WTC11 (cell line): ENCODE results near the gene TNFRSF14. TPM values are rescaled to one million over a fixed set of nuclear protein-coding genes. Genes with fewer than 3 reads are reported as not detected.

Experiments used
- ATAC-seq: fragments of 200-7000 bp; cut with Tn5 transposase; 2 replicates; pipeline ENCODE4 v1.10.0; 2021; ENCODE audit warnings: mild to moderate bottlenecking, moderate library complexity
- CTCF ChIA-PET: fragments of 300-600 bp; sonication (Branson Sonifier 250); formaldehyde crosslinking; loops from one replicate; lab custom pipeline; 2021; ENCODE audit warnings: antibody characterized with exemption; lab: Charles Lee
- POLR2A ChIA-PET: fragments of 350-600 bp; sonication (Branson Sonifier 250); formaldehyde crosslinking; loops from one replicate; lab custom pipeline; 2021; ENCODE audit warnings: antibody characterized with exemption; lab: Charles Lee
- DNase-seq: peaks from one replicate; pipeline ENCODE4 v3.0.0; 2021; ENCODE audit warnings: low spot score
- H3K27ac Mint-ChIP-seq: 2 replicates; pipeline ENCODE4 v1.8.0; 2021; ENCODE audit warnings: mixed read lengths
- H3K27me3 Mint-ChIP-seq: 2 replicates; pipeline ENCODE4 v1.8.0; 2021; ENCODE audit warnings: low read depth, mild to moderate bottlenecking, moderate library complexity, mixed read lengths
- H3K36me3 Mint-ChIP-seq: 2 replicates; pipeline ENCODE4 v1.8.0; 2021; ENCODE audit warnings: mixed read lengths
- H3K4me1 Mint-ChIP-seq: 2 replicates; pipeline ENCODE4 v1.8.0; 2022; ENCODE audit warnings: mixed read lengths
- H3K4me3 Mint-ChIP-seq: 2 replicates; pipeline ENCODE4 v1.8.0; 2021; ENCODE audit warnings: mild to moderate bottlenecking, moderate library complexity, mixed read lengths
- H3K9me3 Mint-ChIP-seq: 2 replicates; pipeline ENCODE4 v1.8.0; 2021; ENCODE audit warnings: mixed read lengths
- ETV6 ChIP-seq: sonication (generic); formaldehyde crosslinking; IDR thresholded peaks from 2 replicates; pipeline ENCODE4 v1.8.1; 2022; ENCODE audit warnings: mild to moderate bottlenecking, missing genetic modification reagents
- NR1H2 ChIP-seq: sonication (generic); formaldehyde crosslinking; IDR thresholded peaks from 2 replicates; pipeline ENCODE4 v1.9.0; 2021; ENCODE audit warnings: mild to moderate bottlenecking, moderate library complexity, missing genetic modification reagents
- NR2C2 ChIP-seq: sonication (generic); formaldehyde crosslinking; IDR thresholded peaks from 2 replicates; pipeline ENCODE4 v1.8.0; 2022; ENCODE audit warnings: mild to moderate bottlenecking, missing genetic modification reagents
- NR3C1 ChIP-seq: sonication (generic); formaldehyde crosslinking; conservative IDR thresholded peaks from 2 replicates; pipeline ENCODE4 v1.8.1; 2023; ENCODE audit warnings: low read depth, mild to moderate bottlenecking, missing genetic modification reagents
- RORB ChIP-seq: fragments of 250-450 bp; sonication (Bioruptor Pico); IDR thresholded peaks from 2 replicates; pipeline ENCODE4 v1.9.0; 2021; ENCODE audit warnings: mild to moderate bottlenecking
- ZNF121 ChIP-seq: sonication (generic); formaldehyde crosslinking; IDR thresholded peaks from 2 replicates; pipeline ENCODE4 v1.8.0; 2023; ENCODE audit warnings: missing genetic modification reagents
- ZNF232 ChIP-seq: sonication (generic); formaldehyde crosslinking; IDR thresholded peaks from 2 replicates; pipeline ENCODE4 v1.8.0; 2022; ENCODE audit warnings: mild to moderate bottlenecking, missing genetic modification reagents
- total RNA-seq: library from RNA; stranded (reverse); gene quantifications from 3 replicates; pipeline ENCODE4 v1.2.3, GENCODE V29; 2021
- TF ChIP-seq, protein P1 (sequence below): fragments of 250-450 bp; sonication (Bioruptor Pico); IDR thresholded peaks from 2 replicates; pipeline ENCODE4 v1.9.0; 2021; ENCODE audit warnings: mild to moderate bottlenecking
- TF ChIP-seq, protein P2 (sequence below): sonication (generic); formaldehyde crosslinking; IDR thresholded peaks from 2 replicates; pipeline ENCODE4 v1.8.1; 2023; ENCODE audit warnings: mild to moderate bottlenecking, moderate library complexity, missing genetic modification reagents
- TF ChIP-seq, protein P3 (sequence below): fragments of 250-450 bp; sonication (Bioruptor Pico); IDR thresholded peaks from 2 replicates; pipeline ENCODE4 v1.9.0; 2021; ENCODE audit warnings: mild to moderate bottlenecking, borderline replicate concordance
- TF ChIP-seq, protein P4 (sequence below): sonication (generic); formaldehyde crosslinking; IDR thresholded peaks from 2 replicates; pipeline ENCODE4 v1.8.1; 2023; ENCODE audit warnings: mild to moderate bottlenecking, missing genetic modification reagents
- TF ChIP-seq, protein P5 (sequence below): fragments of 250-450 bp; sonication (Bioruptor Pico); IDR thresholded peaks from 2 replicates; pipeline ENCODE4 v1.9.0; 2021; ENCODE audit warnings: mild to moderate bottlenecking
- TF ChIP-seq, protein P6 (sequence below): sonication (generic); formaldehyde crosslinking; IDR thresholded peaks from 2 replicates; pipeline ENCODE4 v1.8.0; 2023; ENCODE audit warnings: missing genetic modification reagents

Gene TNFRSF14
- total RNA-seq, 1 experiment from 2014 or later = 0.87 TPM

DNA sequence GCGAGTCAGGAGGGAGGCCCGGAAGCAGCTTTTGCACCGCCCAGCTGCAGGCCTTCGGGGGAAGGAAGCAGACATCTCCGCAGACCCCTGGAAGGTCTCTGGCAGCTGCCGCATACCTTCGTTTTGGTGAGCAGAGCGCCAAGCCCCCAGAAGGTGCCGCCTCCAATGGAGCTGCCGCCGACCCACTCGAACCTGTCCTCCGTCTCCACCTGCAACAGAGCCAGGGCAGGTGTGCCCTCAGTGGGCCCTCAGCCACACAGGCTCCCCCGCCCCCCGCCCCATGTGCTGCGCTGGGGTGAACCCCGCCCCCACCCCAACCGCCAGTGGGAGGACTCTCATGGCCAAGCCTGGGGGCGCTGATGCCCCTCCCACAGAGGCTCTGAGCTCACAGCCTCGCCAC is 36.0 kb upstream of the TNFRSF14 start:
- no peak for ATAC-seq
- POLR2A ChIA-PET = no interaction called here

More for the DNA sequence above, 36.0 kb upstream of the TNFRSF14 start:
- no peak for DNase-seq
- peaks cover 19% of the 10 kb centered on the region for H3K36me3 Mint-ChIP-seq
- H3K4me3 Mint-ChIP-seq = no peak overlapping the region
- TF ChIP-seq ZNF121 (CRISPR knock-in tag) (no peak), ETV6 (CRISPR knock-in tag) (no peak), NR2C2 (CRISPR knock-in tag) (no peak), RORB (CRISPR knock-in tag) (no peak), NR1H2 (no peak), ZNF232 (CRISPR knock-in tag) (no peak), NR3C1 (CRISPR knock-in tag) (no peak)
- TF ChIP-seq, protein P1, sequence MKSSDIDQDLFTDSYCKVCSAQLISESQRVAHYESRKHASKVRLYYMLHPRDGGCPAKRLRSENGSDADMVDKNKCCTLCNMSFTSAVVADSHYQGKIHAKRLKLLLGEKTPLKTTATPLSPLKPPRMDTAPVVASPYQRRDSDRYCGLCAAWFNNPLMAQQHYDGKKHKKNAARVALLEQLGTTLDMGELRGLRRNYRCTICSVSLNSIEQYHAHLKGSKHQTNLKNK (CRISPR knock-in tag) = no peak
- TF ChIP-seq, protein P2, sequence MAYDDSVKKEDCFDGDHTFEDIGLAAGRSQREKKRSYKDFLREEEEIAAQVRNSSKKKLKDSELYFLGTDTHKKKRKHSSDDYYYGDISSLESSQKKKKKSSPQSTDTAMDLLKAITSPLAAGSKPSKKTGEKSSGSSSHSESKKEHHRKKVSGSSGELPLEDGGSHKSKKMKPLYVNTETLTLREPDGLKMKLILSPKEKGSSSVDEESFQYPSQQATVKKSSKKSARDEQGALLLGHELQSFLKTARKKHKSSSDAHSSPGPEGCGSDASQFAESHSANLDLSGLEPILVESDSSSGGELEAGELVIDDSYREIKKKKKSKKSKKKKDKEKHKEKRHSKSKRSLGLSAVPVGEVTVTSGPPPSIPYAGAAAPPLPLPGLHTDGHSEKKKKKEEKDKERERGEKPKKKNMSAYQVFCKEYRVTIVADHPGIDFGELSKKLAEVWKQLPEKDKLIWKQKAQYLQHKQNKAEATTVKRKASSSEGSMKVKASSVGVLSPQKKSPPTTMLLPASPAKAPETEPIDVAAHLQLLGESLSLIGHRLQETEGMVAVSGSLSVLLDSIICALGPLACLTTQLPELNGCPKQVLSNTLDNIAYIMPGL = no peak
- TF ChIP-seq, protein P3, sequence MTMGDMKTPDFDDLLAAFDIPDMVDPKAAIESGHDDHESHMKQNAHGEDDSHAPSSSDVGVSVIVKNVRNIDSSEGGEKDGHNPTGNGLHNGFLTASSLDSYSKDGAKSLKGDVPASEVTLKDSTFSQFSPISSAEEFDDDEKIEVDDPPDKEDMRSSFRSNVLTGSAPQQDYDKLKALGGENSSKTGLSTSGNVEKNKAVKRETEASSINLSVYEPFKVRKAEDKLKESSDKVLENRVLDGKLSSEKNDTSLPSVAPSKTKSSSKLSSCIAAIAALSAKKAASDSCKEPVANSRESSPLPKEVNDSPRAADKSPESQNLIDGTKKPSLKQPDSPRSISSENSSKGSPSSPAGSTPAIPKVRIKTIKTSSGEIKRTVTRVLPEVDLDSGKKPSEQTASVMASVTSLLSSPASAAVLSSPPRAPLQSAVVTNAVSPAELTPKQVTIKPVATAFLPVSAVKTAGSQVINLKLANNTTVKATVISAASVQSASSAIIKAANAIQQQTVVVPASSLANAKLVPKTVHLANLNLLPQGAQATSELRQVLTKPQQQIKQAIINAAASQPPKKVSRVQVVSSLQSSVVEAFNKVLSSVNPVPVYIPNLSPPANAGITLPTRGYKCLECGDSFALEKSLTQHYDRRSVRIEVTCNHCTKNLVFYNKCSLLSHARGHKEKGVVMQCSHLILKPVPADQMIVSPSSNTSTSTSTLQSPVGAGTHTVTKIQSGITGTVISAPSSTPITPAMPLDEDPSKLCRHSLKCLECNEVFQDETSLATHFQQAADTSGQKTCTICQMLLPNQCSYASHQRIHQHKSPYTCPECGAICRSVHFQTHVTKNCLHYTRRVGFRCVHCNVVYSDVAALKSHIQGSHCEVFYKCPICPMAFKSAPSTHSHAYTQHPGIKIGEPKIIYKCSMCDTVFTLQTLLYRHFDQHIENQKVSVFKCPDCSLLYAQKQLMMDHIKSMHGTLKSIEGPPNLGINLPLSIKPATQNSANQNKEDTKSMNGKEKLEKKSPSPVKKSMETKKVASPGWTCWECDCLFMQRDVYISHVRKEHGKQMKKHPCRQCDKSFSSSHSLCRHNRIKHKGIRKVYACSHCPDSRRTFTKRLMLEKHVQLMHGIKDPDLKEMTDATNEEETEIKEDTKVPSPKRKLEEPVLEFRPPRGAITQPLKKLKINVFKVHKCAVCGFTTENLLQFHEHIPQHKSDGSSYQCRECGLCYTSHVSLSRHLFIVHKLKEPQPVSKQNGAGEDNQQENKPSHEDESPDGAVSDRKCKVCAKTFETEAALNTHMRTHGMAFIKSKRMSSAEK = no peak
- TF ChIP-seq, protein P4, sequence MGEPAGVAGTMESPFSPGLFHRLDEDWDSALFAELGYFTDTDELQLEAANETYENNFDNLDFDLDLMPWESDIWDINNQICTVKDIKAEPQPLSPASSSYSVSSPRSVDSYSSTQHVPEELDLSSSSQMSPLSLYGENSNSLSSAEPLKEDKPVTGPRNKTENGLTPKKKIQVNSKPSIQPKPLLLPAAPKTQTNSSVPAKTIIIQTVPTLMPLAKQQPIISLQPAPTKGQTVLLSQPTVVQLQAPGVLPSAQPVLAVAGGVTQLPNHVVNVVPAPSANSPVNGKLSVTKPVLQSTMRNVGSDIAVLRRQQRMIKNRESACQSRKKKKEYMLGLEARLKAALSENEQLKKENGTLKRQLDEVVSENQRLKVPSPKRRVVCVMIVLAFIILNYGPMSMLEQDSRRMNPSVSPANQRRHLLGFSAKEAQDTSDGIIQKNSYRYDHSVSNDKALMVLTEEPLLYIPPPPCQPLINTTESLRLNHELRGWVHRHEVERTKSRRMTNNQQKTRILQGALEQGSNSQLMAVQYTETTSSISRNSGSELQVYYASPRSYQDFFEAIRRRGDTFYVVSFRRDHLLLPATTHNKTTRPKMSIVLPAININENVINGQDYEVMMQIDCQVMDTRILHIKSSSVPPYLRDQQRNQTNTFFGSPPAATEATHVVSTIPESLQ (CRISPR knock-in tag) = no peak
- TF ChIP-seq, protein P5, sequence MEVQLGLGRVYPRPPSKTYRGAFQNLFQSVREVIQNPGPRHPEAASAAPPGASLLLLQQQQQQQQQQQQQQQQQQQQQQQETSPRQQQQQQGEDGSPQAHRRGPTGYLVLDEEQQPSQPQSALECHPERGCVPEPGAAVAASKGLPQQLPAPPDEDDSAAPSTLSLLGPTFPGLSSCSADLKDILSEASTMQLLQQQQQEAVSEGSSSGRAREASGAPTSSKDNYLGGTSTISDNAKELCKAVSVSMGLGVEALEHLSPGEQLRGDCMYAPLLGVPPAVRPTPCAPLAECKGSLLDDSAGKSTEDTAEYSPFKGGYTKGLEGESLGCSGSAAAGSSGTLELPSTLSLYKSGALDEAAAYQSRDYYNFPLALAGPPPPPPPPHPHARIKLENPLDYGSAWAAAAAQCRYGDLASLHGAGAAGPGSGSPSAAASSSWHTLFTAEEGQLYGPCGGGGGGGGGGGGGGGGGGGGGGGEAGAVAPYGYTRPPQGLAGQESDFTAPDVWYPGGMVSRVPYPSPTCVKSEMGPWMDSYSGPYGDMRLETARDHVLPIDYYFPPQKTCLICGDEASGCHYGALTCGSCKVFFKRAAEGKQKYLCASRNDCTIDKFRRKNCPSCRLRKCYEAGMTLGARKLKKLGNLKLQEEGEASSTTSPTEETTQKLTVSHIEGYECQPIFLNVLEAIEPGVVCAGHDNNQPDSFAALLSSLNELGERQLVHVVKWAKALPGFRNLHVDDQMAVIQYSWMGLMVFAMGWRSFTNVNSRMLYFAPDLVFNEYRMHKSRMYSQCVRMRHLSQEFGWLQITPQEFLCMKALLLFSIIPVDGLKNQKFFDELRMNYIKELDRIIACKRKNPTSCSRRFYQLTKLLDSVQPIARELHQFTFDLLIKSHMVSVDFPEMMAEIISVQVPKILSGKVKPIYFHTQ (CRISPR knock-in tag) = no peak
- TF ChIP-seq, protein P6, sequence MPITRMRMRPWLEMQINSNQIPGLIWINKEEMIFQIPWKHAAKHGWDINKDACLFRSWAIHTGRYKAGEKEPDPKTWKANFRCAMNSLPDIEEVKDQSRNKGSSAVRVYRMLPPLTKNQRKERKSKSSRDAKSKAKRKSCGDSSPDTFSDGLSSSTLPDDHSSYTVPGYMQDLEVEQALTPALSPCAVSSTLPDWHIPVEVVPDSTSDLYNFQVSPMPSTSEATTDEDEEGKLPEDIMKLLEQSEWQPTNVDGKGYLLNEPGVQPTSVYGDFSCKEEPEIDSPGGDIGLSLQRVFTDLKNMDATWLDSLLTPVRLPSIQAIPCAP (CRISPR knock-in tag) = no peak
- CTCF ChIA-PET = no interaction called here
- no peaks in the 10 kb centered on the region for H3K9me3 Mint-ChIP-seq
- H3K4me1 Mint-ChIP-seq = peaks cover 15% of the 10 kb centered on the region
- H3K27ac Mint-ChIP-seq = no peak overlapping the region
- H3K27me3 Mint-ChIP-seq = no peaks in the 10 kb centered on the region
